NCI-H1092 treated with DMSO at 0.1 percent for 48 hours (cell line): ENCODE data around the gene MYH9.
"Not testable (repeated sequence)": the region's sequence is repeated elsewhere in the genome, so short reads cannot be mapped to it uniquely, and the experiment has no call there.

Source experiments
- DNase-seq: peaks from one replicate; lab custom pipeline; 2025; lab: John Stamatoyannopoulos, UW

The MYH9 gene

DNA sequence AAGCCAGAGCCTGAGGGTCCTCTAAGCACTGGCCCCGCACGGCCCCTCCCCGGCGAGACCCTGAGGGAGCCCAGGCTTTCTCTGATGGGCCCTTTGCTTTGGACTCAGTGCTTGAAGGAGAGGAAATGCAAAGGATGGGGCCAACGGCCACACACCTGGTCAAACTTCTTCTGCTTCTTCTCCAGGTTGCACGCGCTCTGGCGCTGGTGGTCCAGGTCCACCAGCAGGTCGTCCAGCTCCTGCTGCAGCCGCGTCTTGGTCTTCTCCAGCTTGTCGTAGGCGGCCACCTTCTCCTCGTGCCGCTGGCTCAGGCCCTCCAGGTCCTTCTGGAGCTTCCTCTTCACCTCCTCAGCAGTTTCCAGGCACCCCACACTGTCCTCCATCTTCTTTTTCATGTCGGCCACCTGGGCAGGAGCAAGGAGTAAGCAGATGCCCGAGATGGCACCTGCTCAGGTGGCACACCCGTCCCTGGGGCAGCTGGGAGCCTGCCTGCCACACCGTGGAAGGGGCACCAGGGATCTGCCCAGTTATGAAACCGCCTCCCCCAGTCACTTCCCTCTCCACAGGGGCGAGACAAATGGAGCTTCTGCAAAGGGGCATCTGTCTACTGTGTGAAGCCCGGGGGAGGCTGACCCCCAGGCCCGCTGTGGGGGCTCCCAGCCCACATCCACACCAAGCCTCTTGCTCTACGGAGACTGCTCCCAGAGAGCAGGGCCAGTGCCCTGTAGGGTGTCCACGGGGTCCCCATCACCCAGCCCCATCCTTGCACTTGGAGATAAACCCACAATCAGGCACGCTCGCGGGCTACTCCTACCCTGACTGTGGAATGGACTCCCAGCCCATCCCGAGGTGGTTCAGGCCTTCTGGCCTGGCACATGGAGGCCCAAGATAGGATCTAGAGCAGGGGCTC lies 95.7 kb downstream of the MYH9 start:
- DNase-seq = no peak

DNA sequence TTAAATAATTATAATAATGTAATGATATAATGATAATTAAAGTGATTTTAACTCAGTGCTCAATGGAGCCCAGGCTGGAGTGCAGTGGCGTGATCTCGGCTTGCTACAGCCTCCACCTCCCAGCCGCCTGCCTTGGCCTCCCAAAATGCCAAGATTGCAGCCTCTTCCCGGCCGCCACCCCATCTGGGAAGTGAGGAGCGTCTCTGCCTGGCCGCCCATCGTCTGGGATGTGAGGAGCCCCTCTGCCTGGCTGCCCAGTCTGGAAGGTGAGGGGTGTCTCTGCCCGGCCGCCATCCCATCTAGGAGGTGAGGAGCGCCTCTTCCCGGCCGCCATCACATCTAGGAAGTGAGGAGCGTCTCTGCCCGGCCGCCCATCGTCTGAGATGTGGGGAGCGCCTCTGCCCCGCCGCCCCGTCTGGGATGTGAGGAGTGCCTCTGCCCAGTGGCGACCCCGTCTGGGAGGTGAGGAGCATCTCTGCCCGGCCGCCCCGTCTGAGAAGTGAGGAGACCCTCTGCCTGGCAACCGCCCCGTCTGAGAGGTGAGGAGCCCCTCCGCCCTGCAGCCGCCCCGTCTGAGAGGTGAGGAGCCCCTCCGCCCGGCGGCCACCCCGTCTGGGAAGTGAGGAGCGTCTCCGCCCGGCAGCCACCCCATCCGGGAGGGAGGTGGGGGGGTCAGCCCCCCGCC lies 97.2 kb downstream of the MYH9 start:
- not testable (repeated sequence) for DNase-seq

DNA sequence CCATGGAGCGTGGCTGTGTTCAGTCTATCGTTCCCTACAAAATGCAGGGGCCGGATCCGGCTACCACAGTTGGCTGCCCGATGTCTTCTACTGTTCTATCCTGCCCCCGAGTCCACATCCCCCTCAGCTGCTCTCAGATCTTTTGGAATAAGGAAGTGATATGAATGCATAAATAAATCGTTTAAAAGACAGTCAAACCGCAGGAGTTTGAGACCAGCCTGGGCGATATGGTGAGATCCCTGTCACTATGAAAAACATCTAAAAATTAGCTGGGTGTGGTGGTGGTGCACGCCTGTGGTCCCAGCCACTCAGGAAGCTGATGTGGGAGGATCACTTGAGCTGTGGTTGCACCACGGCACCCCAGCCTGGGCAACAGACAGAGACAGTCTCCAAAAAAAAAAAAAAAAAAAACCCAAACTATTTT lies 97.8 kb downstream of the MYH9 start:
- not testable (repeated sequence) for DNase-seq

DNA sequence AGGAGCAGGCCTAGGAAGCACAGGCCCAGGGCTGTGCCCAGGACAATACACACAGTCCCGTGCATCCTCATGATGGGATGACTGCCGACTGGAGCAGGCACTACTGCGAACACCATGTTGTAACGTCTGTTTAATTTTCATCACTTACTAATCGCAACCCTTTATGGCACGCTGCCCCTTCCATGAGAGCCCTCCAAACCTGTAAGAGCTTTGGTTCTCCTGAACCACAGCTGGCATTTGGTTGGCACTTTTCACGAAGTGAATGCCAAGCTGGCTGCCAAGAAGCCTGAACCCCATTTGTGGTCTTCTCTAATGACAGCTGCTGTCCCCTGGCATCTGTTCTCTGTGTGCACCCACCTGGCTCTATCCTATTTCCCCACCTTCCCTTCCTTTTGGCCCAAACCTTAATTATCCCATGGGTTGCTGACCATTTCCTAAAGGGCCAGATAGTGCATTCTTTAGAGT lies 98.3 kb downstream of the MYH9 start:
- no peak for DNase-seq

DNA sequence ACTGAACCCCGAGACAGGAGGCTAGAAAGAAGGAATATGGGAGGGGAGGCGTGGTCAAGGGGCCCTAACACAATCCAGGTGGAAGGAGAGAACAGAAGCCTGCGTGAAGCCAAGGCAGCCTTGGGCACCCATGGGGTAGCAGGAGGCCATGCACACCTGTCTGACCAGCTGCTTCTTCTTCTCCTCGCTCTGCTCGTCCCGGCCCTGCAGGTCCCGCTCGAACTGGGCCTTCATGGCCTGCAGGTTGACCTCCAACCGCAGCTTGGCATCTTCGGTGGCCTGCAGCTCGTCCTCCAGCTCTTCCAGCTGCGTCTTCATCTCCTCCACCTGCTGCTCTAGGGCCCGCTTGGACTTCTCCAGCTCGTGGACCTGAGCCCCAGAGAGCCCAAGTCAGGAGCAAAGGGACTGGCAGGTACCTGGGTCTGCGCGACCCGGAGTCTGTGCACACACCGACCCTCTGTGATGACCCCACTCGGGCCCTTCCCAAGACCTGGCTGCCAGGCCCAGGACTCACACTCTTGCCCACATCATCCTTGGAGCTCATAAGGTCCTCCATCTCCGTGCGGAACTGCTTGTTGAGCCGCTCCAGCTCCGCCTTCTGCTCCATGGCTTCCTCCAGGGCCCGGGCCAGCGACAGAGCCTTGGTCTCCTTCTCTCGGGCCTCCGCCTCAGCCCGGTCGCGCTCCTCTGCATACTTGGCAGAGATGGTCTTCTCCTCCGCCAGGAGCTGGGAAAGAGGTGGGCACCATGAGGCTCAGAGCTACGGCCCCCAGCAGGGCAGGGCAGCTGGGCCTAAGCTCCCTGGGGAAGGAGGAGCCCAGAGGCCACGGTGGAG lies 99.0 kb downstream of the MYH9 start:
- no peak for DNase-seq

DNA sequence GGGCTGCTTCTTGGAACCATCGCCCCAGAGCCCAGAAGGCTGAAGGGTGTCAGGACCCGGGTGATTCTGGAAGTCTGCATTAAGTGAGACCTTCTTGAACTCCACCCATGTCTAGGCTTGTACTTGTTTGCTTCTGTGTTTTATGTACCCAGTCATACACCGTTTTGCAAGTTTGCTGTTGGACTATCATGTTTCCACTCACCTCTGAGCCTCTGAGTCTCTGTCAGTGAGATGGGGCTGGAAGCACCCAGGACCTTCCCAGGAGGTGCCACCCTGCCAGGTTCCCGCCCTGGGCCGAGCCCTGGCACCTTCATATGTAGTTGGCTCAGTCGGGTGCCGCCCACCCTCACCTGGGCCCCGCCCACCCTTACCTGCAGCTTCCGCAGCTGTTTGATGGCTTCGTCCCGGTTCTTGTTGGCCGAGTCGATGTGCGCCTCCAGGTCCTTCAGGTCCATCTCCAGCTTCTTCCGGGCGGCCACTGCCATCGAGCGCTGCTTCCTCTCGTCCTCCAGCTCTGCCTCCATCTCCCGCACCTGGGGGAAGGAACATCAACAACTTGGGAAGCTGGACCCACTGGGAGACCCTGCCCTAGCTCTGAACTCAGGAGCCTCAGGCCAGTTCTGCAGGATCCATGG lies 99.8 kb downstream of the MYH9 start:
- no peak for DNase-seq

DNA sequence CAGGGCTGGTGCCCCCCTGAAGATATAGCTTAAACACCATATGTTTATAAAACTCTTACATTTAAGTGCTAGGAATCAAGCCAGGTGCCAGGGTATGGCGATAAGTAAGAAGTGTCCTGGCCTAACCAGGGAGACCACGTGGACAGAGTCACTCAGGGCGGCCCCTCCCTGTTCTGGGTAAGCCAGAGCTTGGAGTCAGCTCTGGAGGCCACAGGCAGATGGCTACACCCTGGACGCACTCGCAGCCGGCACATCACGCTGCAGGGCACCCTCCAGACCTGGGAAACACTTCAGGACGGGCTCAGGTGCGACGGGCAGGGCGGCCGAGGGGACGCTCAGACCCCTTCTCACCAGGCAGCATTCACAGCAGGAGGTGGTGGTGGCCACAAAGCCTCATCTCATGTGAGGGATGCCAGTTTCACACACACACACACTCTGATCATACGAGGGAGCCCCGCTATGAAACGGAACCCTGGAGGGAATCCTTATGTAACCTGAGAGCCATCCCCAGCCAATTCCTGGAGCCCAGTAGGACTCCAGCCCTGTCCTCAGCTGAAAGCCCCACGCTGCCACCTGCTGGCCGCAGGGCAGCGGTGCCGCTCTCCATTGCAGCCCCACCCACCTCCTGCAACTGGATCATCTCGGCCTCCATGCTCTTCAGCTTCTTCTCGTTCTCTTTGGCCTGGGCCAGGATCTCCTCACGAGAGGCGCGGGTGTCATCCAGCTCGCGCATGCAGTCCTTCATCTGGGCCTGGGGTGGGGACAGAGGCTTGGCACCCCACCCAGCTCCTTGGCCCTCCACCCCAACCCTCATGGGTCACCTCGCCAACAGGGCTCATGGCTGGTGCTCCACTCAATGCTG lies 101.4 kb downstream of the MYH9 start:
- peak; percentile 29 for DNase-seq

DNA sequence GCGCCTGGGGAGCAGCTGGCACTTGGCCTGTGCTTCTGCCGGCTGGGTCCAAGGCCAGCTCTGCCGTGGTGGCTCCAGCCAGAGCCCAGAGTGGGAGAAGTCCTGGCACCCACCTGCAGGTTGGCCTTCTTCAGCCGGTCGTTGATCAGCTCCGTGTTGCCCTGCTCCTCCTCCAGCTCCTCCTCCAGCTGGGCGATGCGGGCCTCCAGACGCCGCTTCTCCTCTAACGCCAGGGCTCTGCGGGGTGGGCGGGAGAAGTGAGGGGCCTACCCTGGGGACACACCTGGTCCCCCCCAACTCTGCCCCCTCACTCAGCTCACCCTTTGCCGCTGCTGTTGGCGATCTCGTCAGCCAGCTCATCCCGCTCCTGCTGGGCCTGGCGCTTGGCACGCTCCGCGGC lies 102.2 kb downstream of the MYH9 start:
- DNase-seq = no peak

DNA sequence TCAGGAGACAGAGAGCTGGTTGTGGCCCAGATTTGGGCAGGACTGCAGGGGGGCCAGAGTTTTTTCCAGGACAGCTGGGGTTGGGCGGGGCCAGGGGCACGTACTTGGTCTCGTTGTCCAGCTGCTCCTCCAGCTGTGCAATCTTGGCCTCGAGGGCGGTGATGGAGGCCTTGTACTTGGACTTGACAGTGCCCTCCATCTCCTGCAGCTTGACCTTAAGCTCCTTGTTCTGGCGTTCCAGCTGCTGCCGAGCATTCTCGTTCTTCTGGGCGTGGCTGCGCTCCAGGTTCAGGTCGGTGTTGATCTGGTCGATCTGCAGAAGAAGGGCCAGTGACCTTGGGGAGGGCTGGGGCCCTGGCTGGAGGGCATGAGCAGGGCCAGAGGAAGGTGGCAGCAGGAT lies 102.8 kb downstream of the MYH9 start:
- no peak for DNase-seq

DNA sequence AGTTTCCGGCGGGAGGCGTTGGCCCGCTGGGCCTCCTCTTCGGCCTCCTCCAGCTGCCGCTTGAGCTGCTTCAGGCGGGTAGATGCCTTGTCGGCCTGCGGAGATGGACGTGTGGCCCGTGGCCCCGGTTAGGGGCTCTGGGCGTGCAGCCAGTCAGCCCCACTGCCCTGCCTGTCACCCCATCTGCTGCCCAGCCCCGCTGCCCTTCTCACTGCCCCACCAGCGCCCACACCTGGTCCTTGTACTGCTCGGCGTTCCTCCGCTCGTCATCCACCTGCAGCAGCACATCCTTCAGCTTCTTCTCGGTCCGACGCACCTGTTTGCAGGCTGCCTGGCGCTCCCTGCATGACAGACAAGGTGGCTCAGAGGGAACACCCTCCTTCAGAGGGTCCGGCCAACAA lies 103.6 kb downstream of the MYH9 start:
- DNase-seq = no peak

DNA sequence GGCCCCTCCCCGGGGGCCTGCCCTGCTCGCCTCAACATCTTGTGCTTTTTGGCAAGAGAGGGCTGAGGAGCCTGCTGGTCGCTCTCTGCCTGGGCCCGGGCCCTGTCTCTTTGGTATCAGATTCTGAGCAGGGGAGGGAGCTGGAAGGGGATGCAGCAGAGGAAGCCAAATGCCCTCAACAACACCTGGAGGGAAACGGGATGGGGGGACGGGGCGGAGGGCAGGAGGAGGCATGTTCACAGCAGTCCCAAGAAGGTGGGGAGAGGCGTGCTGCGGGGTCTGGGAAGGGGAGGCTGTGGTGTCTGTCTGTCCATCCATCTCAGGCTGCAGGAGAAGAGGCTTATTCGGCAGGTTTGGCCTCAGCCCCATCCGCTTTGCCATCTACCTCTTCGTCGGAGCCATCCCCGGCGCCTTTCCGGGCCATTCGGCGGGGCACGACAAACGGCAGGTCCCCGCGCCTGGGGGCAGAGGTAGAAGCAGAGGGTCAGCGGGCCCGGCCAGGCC lies 105.4 kb downstream of the MYH9 start:
- DNase-seq = no peak

DNA sequence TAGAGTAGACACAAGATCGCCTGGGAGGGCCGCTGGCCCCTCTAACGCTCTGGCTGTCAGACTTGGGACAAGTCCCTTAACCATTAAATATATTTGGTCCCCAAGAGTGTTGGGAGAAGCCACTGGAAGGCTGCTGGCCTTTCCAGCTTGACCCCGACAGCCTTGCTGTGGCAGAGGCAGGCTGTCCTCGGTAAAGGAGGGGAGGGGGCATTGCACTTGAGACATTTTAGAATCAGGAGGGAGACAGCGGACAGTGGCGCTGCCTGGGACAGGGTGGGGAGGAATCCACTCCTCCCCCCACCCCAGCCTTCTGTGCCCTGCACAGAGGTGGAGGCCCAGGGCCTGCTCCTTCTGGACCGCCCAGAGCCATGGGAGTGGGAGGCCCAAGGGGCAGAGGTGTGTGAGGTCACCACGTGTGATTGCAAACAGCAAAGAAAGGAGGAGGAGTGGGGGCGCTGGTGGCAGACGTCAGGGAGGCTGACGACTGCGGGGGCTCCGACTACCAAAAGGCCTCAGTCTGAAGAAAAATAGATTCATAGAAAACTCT lies 105.9 kb downstream of the MYH9 start:
- no peak for DNase-seq

DNA sequence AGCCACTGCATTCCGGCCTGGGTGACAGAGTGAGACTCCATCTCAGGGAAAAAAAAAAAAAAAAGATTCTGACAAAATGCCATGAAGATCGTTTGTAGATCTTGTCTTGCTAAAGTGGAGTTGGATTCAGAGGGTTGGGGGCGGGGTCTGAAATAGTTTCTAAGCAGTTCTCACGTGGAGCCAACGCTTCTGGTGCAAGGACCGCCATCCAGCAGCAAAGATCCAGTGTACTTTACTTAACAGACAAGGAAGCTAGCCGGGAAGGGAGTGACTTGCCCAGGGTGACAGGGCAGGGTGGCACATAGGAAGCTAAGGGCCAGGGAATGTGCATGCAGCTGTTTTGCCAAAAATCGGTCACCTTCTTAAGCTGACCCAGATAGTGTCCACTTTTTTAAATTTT lies 107.4 kb downstream of the MYH9 start:
- no peak for DNase-seq

DNA sequence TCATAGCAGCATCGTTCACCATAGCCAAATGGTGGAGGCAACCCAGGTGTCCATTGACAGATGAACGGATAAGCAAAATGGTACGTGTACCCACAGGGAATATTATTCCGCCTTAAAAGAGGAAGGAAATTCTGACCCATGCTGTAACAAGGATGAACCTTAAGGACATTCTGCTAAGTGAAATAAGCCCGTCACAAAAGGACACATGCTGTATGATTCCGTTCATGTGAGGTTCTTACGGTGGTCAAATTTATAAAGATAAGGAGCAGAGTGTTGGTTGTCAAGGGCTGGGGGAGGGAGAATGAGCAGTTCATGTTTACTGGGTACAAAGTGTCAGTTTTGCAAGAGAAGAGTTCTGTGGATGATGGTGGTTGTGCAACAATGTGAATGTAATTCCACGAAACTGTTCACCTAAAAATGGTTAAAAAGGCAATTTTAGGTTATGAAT lies 108.5 kb downstream of the MYH9 start:
- DNase-seq = no peak

DNA sequence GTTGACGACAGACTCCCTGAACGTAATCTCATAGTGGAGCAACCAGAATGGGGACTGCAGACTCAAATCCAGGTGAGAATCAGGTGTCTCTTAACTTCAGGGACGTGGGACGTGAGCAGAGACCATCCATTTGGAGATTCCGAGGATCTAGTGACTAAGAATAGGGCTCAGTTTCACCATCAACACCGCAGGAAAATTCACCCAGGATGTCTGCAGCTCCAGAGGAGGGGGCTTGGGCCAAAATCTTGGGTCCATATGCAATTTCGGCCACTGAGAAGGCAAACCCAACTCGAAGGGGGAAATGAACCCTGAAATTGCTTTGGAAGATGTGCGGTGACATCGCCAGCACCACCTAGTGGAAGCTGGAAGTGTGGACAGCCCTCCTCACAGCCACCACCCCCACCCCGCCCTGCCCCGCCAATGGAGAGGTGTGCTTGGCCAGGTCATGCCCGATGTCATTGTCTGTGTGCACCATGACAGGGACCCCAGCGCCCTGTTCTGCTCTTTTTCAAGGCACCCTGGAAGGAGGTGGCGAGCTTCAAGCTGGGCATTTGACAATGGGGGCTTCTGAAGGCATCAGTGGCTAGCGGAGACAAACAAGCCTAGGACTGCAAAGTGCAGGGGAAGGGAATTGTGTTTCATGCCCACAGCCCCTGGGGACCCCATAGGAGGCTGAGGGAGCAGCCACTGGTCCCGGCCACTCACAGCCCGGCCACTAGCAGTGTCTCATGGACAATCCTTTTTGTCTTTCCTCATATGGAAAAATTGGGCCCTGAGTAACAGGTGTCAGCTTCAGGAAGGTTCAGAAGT lies 110.1 kb downstream of the MYH9 start:
- DNase-seq = peak; percentile 38

DNA sequence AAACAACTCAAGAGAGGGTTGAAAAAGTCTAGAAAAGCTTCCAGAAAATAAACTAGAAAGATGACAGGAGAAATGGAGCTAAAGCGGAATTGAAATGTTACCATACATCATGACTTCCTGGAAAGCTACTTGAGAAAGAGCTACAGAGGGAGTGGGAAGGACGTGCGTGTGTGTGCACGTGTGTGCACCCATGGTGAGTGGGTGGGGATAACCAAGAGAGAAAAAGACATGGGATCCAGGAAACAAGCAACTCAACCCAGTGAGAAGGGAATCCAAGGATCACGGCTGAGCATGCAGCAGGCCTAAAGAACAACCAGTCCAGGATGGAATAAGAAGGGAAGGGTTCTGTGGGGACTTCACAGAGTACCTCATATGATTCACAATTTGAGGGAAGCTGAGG lies 113.2 kb downstream of the MYH9 start:
- DNase-seq = no peak

DNA sequence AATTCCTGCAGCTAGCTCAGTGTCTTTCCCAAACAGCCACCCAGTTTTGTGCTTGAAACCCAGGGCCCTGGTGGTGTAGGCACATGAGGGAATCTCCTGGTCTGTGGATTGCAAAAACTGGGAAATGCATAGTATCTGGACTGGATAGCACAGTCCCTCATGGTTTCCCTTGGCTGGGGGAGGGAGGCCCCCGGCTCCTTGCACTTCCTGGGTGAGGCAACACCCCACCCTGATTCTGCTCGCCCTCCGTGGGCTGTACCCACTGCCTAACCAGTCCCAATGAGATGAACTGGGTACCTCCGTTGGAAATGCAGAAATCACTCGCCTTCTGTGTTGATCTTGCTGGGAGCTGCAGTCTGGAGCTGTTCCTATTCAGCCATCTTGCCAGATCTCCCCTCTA lies 115.8 kb downstream of the MYH9 start:
- DNase-seq = not testable (repeated sequence)

DNA sequence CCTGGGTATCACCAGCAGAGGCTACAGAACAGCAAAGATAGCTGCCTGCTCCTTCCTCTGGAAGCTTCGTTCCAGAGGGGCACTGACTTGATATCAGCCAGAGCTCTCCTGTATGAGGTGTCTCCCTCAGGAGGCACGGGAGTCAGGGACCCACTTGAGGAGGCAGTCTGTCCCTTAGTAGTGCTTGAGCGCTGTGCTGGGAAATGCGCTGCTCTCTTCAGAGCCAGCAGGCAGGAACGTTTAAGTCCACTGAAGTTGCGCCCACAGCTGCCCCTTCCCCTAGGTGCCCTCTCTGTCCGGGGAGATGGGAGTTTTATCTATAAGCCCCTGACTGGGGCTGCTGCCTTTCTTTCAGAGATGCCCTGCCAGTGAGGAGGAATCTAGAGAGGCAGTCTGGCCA lies 116.5 kb downstream of the MYH9 start:
- not testable (repeated sequence) for DNase-seq

DNA sequence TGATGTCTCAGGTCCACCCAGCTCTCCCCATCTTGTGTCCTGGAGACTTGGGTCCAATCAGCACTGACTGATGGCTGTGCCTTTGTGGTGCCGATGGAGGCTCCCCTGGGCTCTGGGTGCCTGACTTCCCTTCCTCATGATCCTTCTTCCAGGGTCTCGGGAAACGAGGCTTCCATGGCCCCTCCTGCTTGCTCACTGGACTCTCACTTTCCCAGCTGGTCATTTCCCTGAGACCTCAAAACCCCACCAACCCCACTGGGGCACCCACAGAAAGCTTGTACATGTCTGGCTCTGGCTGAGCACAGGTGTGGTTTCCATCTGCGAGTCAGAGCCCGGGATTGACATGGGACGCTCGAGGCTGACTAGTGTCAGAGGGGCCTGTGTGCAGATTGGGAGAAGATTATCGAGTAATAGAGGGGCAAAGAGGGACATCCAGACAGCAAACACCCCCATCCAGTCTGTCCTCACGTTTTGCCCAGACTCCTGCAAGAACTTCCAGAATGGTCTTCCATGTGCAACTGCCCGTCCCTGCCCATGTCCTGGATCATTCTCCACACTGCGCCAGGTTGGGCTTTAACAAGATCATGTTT lies 119.8 kb downstream of the MYH9 start:
- no peak for DNase-seq
